Left lung (tissue), 10 donors: ENCODE results near the gene ZNF664. TPM values are rescaled to one million over a fixed set of nuclear protein-coding genes. Genes with fewer than 3 reads are reported as not detected.

Experiments used
- ATAC-seq: fragments of 200-7000 bp; cut with Tn5 transposase; one replicate; pipeline ENCODE4 v1.9.1; 2020; ENCODE audit warnings: moderate library complexity
- DNase-seq, 4 donors: peaks; one replicate each; pipeline ENCODE4 v3.0.0-alpha.2; 2013 to 2020
- H3K27ac ChIP-seq, 2 donors: fragments of 200-600 bp; sonication (generic) in 1 of 2; one replicate each; pipeline versions ENCODE4 v1.5.0 to v1.8.0; 2020 to 2021
- H3K27me3 ChIP-seq, 2 donors: fragments of 200-600 bp; sonication (generic) in 1 of 2; one replicate each; pipeline versions ENCODE4 v1.5.0 to v1.8.0; 2020 to 2021
- H3K36me3 ChIP-seq, 2 donors: fragments of 200-600 bp; sonication (generic) in 1 of 2; one replicate each; pipeline versions ENCODE4 v1.5.0 to v1.8.0; 2020 to 2021
- H3K4me1 ChIP-seq, 2 donors: fragments of 200-600 bp; one replicate each; pipeline ENCODE4 v1.8.0; 2021
- H3K4me3 ChIP-seq, 2 donors: fragments of 200-600 bp; sonication (generic) in 1 of 2; one replicate each; pipeline versions ENCODE4 v1.5.0 to v1.8.0; 2020 to 2021; ENCODE audit warnings: mild to moderate bottlenecking in 1 of 2
- H3K9me3 ChIP-seq, 2 donors: fragments of 200-600 bp; sonication (generic) in 1 of 2; one replicate each; pipeline versions ENCODE4 v1.5.0 to v1.8.0; 2020 to 2021
- CTCF ChIP-seq, 2 donors: fragments of 200-600 bp; sonication (generic) in 1 of 2; IDR thresholded peaks; one replicate each; pipeline versions ENCODE4 v1.5.0 to v1.8.0; 2021; ENCODE audit warnings: antibody characterized with exemption in 2 of 2
- intact Hi-C, 2 donors: fragments of 100-400 bp; cut with DNase I; formaldehyde crosslinking; loops; one replicate each; pipeline versions ENCODE4 v1.11.2 to v1.14.2; 2022
- polyA plus RNA-seq, 6 donors: library from polyadenylated mRNA; unstranded; fragments of 120-200 nt; gene quantifications; one replicate each; pipeline ENCODE4 v1.2.1, GENCODE V29; 2013; ENCODE audit not compliant: insufficient read length in 6 of 6
- total RNA-seq, 2 donors: library from RNA; stranded (reverse); fragmentation: NEBNext Ultra II Directional; extraction: Animal tissue kit (Norgen Biotek cat#: 25700); gene quantifications; one replicate each; pipeline ENCODE4 v1.2.1, GENCODE V29; 2021
- donor health status: DM: no; HTN: yes; CAD: no.
- donor health status: DM: no; HTN: no; CAD: no.

ZNF664 gene
- total and polyA plus RNA-seq, 8 donors = 85.8 to 169 (median 144) TPM

GRCh38 chr12:123989753-123990152 is 16.7 kb downstream of the ZNF664 start:
- intact Hi-C loops = no loop called here
- H3K27ac ChIP-seq = no peak overlapping the region

GRCh38 chr12:123990511-123990910 is 17.5 kb downstream of the ZNF664 start:
- ATAC-seq (peak; percentile 5), DNase-seq (no peak)
- H3K36me3 ChIP-seq = peaks cover 0 to 32% of the 10 kb centered on the region in 2 donors
- H3K4me3 ChIP-seq = no peak overlapping the region
- H3K27ac ChIP-seq = no peak overlapping the region
- intact Hi-C loops = no loop called here
- no peaks in the 10 kb centered on the region for H3K27me3 ChIP-seq
- H3K4me1 ChIP-seq = peaks cover 11 to 19% of the 10 kb centered on the region in 2 donors
- no peak for TF ChIP-seq CTCF (IDR thresholded peaks at IDR 0.05)
- no peaks in the 10 kb centered on the region for H3K9me3 ChIP-seq

More at GRCh38 chr12:123989753-123990152, 16.7 kb downstream of the ZNF664 start:
- ATAC-seq (peak; percentile 21), DNase-seq (no peak)
- H3K9me3 ChIP-seq = no peaks in the 10 kb centered on the region
- H3K27me3 ChIP-seq = no peaks in the 10 kb centered on the region
- peaks cover 4 to 19% of the 10 kb centered on the region in 2 donors for H3K4me1 ChIP-seq
- H3K4me3 ChIP-seq = no peak overlapping the region
- peaks cover 0 to 32% of the 10 kb centered on the region in 2 donors for H3K36me3 ChIP-seq
- no peak for TF ChIP-seq CTCF (IDR thresholded peaks at IDR 0.05)

- ATAC-seq = no peak
- no peak for TF ChIP-seq CTCF (IDR thresholded peaks at IDR 0.05)
- H3K4me3 ChIP-seq = no peak overlapping the region
- H3K4me1 ChIP-seq = peaks cover 19 to 21% of the 10 kb centered on the region in 2 donors
- no peak for DNase-seq
- peaks cover 0 to 32% of the 10 kb centered on the region in 2 donors for H3K36me3 ChIP-seq
- H3K27me3 ChIP-seq = no peaks in the 10 kb centered on the region
- no peak overlapping the region for H3K27ac ChIP-seq
- intact Hi-C loops = no loop called here
- no peaks in the 10 kb centered on the region for H3K9me3 ChIP-seq
Observed at GRCh38 chr12:123991372-123991951, 18.4 kb downstream of the ZNF664 start.

GRCh38 chr12:123992118-123992825 is 19.3 kb downstream of the ZNF664 start:
- intact Hi-C loops = no loop called here
- Histone ChIP-seq H3K36me3 (peaks cover 0 to 32% of the 10 kb centered on the region in 2 donors), H3K27me3 (no peaks in the 10 kb centered on the region), H3K27ac (no peak overlapping the region), H3K9me3 (no peaks in the 10 kb centered on the region), H3K4me1 (peaks cover 19 to 21% of the 10 kb centered on the region in 2 donors), H3K4me3 (no peak overlapping the region)
- DNase-seq (no peak), ATAC-seq (no peak)
- TF ChIP-seq CTCF (IDR thresholded peaks at IDR 0.05) = no peak

- H3K4me3 ChIP-seq = no peak overlapping the region
- peaks cover 15 to 23% of the 10 kb centered on the region in 2 donors for H3K4me1 ChIP-seq
- no peak for TF ChIP-seq CTCF (IDR thresholded peaks at IDR 0.05)
- intact Hi-C loops = no loop called here
- no peak overlapping the region for H3K27ac ChIP-seq
- H3K36me3 ChIP-seq = peaks cover 0 to 17% of the 10 kb centered on the region in 2 donors
- ATAC-seq (peak; percentile 56), DNase-seq (no peak)
- H3K27me3 ChIP-seq = no peaks in the 10 kb centered on the region
- H3K9me3 ChIP-seq = no peaks in the 10 kb centered on the region
Observed at GRCh38 chr12:123995023-123995748, 22.2 kb downstream of the ZNF664 start.
